Measurements from ENCODE around the gene POLA1.
A peak's percentile ranks its signal among the peaks of the same experiment; 100 is the strongest.

DNA sequence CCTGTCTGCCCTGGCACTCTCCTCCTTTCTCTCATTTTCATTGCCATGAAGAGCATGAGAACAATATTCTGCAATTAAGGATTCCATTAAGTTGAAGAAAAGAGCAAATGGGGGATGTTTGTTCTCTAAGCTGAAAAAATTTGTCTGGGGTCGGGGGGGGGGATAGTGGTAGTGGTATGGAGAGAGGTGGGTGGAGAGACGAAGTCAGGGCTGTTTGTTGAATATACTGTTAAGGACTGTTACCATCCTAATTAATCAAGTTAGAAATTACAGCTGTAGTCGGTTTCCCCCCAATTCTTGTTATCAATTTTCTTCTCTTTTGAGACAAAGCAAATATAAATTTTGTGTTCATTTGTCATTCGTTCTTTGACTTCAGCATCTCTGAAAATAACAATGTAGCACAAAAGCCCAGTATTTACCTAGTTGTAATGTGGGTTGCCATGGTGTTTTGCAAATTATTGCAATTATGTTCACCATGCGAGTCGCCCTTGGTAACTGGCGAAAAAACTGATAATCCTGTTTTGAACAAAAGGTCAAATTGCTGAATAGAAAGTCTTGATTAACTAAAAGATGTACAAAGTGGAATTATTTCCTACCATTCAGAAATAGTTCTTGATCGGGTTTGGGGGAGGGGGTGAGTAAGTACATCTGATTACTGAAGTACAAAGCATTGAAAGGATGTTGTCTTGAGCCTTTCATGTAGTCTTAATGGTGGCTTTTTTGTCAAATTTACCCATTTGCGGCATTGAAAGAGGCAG is 183.0 kb downstream of the POLA1 start:
- TF ChIP-seq, protein P1, sequence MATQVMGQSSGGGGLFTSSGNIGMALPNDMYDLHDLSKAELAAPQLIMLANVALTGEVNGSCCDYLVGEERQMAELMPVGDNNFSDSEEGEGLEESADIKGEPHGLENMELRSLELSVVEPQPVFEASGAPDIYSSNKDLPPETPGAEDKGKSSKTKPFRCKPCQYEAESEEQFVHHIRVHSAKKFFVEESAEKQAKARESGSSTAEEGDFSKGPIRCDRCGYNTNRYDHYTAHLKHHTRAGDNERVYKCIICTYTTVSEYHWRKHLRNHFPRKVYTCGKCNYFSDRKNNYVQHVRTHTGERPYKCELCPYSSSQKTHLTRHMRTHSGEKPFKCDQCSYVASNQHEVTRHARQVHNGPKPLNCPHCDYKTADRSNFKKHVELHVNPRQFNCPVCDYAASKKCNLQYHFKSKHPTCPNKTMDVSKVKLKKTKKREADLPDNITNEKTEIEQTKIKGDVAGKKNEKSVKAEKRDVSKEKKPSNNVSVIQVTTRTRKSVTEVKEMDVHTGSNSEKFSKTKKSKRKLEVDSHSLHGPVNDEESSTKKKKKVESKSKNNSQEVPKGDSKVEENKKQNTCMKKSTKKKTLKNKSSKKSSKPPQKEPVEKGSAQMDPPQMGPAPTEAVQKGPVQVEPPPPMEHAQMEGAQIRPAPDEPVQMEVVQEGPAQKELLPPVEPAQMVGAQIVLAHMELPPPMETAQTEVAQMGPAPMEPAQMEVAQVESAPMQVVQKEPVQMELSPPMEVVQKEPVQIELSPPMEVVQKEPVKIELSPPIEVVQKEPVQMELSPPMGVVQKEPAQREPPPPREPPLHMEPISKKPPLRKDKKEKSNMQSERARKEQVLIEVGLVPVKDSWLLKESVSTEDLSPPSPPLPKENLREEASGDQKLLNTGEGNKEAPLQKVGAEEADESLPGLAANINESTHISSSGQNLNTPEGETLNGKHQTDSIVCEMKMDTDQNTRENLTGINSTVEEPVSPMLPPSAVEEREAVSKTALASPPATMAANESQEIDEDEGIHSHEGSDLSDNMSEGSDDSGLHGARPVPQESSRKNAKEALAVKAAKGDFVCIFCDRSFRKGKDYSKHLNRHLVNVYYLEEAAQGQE (IDR thresholded peaks at IDR 0.05; ENCODE audit: borderline replicate concordance): no peak
- TF ChIP-seq, protein P2, sequence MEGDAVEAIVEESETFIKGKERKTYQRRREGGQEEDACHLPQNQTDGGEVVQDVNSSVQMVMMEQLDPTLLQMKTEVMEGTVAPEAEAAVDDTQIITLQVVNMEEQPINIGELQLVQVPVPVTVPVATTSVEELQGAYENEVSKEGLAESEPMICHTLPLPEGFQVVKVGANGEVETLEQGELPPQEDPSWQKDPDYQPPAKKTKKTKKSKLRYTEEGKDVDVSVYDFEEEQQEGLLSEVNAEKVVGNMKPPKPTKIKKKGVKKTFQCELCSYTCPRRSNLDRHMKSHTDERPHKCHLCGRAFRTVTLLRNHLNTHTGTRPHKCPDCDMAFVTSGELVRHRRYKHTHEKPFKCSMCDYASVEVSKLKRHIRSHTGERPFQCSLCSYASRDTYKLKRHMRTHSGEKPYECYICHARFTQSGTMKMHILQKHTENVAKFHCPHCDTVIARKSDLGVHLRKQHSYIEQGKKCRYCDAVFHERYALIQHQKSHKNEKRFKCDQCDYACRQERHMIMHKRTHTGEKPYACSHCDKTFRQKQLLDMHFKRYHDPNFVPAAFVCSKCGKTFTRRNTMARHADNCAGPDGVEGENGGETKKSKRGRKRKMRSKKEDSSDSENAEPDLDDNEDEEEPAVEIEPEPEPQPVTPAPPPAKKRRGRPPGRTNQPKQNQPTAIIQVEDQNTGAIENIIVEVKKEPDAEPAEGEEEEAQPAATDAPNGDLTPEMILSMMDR (IDR thresholded peaks at IDR 0.05; ENCODE audit: poor library complexity, severe bottlenecking): no peak
- TF ChIP-seq MXI1 (conservative IDR thresholded peaks at IDR 0.05; ENCODE audit: poor library complexity, severe bottlenecking) (no peak), EP300 (conservative IDR thresholded peaks at IDR 0.05; ENCODE audit: poor library complexity, severe bottlenecking) (peak; percentile 57)
